ENCODE measurements around the gene NOL9.
"Not testable (repeated sequence)": the region's sequence is repeated elsewhere in the genome, so short reads cannot be mapped to it uniquely, and the experiment has no call there.

The NOL9 gene

GRCh38 chr1:6500544-6501278, 53.6 kb downstream of the NOL9 start:
- no peak for DNase-seq

- no peak for DNase-seq
Measured at GRCh38 chr1:6499296-6499695, 55.0 kb downstream of the NOL9 start.

GRCh38 chr1:6498576-6499111, 55.7 kb downstream of the NOL9 start:
- no peak for DNase-seq

- DNase-seq = no peak
Measured at GRCh38 chr1:6497867-6498575, 56.3 kb downstream of the NOL9 start.

- no peak for DNase-seq
Measured at GRCh38 chr1:6497215-6497866, 57.0 kb downstream of the NOL9 start.

- DNase-seq = no peak
Measured at GRCh38 chr1:6496890-6497214, 57.5 kb downstream of the NOL9 start.

- no peak for DNase-seq
Measured at GRCh38 chr1:6496365-6496721, 58.0 kb downstream of the NOL9 start.

GRCh38 chr1:6495540-6496364, 58.6 kb downstream of the NOL9 start:
- no peak for DNase-seq

GRCh38 chr1:6495041-6495441, 59.3 kb downstream of the NOL9 start:
- no peak for DNase-seq

GRCh38 chr1:6494627-6495026, 59.7 kb downstream of the NOL9 start:
- no peak for DNase-seq

GRCh38 chr1:6493834-6494223, 60.5 kb downstream of the NOL9 start:
- not testable (repeated sequence) for DNase-seq

- no peak for DNase-seq
Measured at GRCh38 chr1:6491966-6492365, 62.3 kb downstream of the NOL9 start.

GRCh38 chr1:6491480-6491962, 62.8 kb downstream of the NOL9 start, which contains the start of gene PLEKHG5:
Gene PLEKHG5 (minus strand): TSS chr1:6491667. CDS start chr1:6477571, 14,096 bp downstream.
- DNase-seq = no peak

- DNase-seq = no peak
Measured at GRCh38 chr1:6491081-6491449, 63.2 kb downstream of the NOL9 start.

GRCh38 chr1:6490181-6491080, 63.9 kb downstream of the NOL9 start:
- DNase-seq = no peak

GRCh38 chr1:6489799-6490180, 64.5 kb downstream of the NOL9 start:
- DNase-seq = no peak

GRCh38 chr1:6489383-6489765, 64.9 kb downstream of the NOL9 start:
- DNase-seq = no peak

GRCh38 chr1:6488602-6489382, 65.5 kb downstream of the NOL9 start:
- no peak for DNase-seq

GRCh38 chr1:6487804-6488484, 66.4 kb downstream of the NOL9 start:
- DNase-seq = no peak

- DNase-seq = peak; percentile 55
Measured at GRCh38 chr1:6486433-6487011, 67.8 kb downstream of the NOL9 start.

All from SHP77 treated with DMSO at 0.1 percent for 48 hours (cell line).